HG02852 (cell line): ENCODE data around the gene AURKAIP1.
"Not testable (repeated sequence)": the region's sequence is repeated elsewhere in the genome, so short reads cannot be mapped to it uniquely, and the experiment has no call there.

Source experiments
- ATAC-seq: cut with Tn5 transposase; IDR thresholded peaks from one replicate; pipeline ENCODE4 v1.9.1; 2021; ENCODE audit warnings: mild to moderate bottlenecking, moderate library complexity; ENCODE audit not compliant: unreplicated experiment

The AURKAIP1 gene

DNA sequence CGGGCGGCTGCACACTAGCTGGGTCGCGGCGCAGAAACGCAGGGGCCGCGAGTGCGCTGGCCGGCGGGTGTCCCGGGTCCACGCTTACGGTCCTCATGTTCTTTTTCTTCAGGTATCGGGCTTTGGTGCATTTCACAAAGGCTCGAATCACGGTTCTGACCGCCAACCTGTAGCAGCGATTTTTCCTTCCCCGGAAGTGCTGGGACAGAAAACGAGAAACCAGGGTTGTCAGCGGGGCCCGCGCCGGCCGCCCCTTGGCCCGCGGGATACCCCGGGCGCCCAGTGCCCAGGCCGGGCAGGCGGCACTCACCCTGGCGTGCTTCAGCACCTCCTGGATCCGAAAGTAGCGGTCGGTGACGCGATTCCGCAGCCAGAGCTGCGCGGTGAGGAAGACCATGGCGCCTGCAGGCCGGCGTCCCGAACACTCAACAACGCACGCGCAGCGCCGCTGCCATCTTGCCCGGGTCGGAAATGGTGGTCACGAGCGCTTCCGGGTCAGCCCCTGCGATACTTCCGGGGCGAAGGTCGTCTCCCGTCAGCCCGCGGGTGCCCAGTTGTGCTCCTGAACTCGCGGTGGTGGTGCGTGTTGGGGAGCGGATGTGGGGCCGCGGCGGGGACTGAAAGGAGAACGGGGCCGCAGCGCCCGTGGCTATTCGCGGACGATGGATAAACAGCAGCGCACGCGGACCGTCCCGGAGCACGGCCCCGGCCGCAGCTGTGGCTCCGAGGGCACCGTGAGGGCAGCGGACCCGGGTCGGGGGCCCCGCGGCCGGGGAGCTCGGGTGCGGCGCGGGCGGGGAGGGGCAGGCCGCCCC lies 32.0 kb upstream of the AURKAIP1 start, which contains the start of gene MRPL20:
Gene MRPL20, minus strand, starts transcription at position 473 of the 815 bp plus-strand sequence. Its CDS starts 76 bp downstream, at position 397.
- peak; percentile 84 for ATAC-seq

DNA sequence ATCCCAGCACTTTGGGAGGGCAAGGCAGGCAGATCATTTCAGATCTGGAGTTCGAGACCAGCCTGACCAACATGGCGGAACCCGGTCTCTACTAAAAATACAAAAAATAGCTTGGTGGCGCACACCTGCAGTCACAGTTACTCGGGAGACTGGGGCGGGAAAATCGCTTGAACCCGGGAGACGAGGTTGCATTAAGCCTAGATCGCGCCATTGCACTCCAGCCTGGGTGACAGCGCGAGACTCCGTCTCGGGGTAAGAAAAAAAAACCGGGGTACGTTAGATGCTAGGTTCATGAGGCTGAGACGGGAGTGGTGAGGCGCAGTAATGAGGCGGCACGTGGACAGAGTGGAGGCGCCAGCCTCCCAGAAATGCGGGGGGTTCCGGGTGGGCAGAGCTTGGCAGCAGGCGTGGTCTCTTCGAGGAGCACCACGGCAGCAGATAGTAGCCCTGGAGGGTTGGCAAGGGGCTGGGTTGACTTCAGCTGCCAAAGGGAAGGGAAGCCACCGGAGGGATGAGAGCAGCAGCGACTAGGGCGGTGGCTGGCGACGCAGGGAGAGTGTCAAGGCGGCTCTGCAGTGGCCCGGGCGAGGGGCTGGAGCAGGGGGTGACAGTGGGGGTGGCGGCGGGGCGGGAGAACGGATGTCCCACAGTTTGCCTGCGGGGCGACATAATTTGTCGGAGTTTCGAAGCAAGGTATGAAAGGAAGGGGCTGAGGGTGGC lies 31.3 kb upstream of the AURKAIP1 start:
- ATAC-seq: no peak

DNA sequence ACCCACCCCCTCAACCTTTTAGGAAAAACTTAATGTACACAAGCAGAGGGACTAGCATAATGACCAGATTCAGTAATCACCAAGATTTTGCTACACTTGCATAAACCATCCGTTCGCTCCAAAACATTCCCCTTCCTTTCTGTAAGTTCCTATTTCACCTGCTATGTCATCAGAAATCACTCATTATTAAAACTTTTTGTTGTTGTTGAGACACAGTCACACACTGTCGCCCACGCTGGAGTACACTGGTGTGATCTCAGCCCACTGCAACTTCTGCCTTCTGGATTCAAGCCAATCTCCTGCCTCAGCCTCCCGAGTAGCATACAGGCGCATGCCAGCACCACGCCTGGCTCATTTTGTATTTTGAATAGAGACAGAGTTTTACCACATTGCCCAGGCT lies 28.6 kb upstream of the AURKAIP1 start:
- ATAC-seq: no peak

DNA sequence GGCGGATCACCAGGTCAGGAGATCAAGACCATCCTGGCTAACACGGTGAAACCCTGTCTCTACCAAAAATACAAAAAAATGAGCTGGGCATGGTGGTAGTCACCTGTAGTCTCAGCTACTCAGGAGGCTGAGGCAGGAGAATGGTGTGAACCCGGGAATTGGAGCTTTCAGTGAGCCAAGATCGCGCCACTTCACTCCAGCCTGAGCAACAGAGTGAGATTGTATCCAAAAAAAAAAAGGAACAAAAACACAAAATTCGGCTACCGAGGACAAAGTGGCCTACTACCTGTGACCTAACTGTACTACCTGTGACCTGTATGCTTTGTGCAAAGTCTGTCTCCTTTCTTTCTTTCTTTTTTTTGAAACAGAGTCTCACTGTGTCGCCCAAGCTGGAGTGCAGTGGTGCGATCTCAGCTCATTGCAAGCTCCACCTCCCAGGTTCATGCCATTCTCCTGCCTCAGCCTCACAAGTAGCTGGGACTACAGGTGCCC lies 27.9 kb upstream of the AURKAIP1 start:
- ATAC-seq: not testable (repeated sequence)

DNA sequence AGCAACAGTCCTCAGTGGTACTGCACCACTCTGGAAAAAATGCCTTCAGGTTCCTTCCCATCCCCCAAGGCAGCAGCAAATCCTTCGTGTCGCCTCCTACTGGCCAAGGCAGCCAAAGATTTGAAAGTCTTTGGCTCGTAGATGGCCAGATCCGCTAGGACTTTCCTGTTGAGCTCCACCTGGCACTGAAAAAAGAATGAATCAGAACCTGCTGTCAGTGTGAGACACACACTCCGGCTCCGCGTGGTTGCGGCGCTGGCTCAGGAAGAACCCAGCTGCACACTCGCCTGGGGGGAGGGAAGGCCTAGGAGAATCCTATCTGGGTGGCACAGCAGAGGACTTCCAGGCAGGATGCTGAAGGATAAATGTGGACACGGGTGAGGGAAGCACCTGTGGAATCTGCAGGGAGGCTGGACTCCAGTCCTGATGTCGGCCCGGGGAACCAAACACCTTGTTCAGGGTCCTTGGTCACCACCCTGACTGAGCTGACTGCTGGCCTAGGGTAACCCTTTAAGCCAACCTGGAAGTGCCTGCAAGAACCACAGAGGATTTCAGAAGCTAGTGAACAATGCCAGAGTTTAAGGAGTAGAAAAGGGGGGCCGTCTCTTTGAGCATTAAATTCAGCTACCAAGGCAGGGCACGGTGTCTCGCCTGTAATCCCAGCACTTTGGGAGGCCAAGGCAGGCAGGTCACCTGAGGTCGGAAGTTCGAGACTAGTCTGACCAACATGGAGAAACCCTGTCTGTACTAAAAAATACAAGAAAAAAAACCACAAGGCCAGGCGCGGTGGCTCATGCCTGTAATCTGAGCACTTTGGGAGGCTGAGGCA lies 27.3 kb upstream of the AURKAIP1 start:
- ATAC-seq: no peak

DNA sequence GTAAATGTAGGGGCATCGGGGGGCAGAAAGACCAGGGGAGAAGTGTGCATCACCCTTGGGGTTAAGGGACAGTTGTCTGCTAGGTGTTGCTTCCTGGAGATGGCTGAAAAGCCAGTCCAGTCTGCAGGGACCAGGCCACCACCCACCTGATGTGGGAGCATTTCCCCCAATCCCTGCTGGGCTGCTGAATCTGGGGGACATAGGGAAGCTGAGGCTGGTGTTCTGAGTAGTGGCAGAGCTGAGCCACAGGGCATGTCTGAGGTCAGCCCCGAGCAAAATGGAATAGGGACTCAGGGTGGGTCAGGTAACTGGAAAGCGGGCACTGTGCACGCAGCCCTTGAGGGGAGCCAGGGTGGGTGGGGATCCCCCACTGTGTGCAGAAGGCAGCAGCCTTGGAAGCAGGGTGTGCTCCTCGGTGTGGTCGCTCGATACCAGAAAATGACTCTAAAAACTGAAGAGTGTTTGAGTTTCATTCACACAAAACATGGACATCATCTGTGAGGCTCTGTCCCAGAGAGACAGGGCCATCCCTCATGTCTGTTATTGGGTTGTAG lies 26.5 kb upstream of the AURKAIP1 start:
- no peak for ATAC-seq

DNA sequence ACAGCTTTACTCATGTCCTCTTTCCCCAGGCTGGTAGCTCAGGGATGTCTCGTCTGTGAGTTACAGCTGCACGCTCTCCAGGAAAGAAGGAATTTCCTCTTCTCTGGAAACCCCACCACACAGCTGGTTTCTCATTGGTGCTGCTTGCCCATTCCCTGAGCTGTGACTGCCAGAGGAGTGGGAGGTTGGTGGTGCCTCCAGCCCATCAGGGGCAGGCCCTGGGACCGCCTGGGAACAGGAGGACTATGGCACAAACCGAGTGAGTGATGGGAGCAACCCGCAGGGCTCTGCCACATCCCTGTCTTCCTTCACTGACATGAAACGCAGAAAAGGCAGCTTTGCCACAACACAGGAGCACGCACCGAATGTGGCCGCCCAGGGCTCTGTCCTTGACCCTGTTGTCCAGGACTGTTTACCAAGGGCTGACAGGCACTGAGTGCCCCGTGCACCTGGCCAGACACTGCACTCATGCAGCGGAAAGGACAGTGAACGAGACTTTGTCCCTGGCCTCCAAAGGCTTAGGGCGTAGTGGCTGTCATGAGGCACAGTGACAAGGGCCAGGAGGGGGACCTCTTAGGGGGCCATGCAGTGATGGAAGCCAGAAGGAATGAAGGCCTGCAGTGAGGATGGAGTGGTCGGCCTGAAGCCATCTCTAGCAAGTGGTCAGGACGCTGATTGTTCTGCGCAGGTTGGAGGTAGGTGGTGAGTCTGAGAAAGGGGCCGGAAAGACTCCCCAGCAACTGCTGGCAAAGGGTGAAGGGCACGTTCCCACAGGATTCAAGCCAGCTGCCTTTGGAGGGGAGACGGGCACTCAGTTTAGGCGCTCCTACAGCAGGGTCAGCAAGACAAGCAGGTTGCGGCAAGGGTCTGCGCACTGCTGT lies 25.8 kb upstream of the AURKAIP1 start:
- ATAC-seq: no peak

DNA sequence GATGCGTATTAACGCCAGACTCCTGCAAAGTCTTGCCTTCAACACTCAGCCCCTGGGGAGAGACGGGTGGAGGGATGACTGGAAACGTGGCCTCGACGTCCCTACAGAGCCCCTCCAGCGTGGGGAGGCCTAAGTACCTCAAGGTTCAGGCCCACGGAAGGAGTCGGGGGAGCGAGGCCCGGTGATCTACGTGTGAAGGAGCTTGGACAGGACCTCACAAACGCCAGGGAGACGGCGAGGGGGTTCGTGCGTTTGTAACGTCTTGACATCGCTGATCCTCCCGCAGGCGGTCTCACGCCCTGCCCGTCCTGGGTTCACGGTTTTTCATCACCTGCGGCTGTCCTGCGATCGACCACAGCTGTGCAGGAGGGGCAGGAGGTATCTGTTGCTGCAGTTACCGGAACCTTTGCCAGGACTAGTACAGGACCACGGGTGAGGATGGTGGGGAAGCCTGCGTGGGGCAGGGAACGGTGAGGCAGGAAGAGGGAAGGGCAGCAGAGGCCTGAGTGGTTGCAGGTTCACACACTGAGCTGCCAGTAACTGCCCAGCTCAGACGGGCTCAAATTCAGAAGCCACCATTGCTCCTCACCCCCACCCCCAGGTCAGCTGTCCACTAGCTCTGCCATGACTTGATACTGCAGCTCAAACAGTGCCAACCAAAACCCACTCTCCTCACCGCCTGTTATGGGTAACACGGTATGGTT lies 25.0 kb upstream of the AURKAIP1 start:
- no peak for ATAC-seq

DNA sequence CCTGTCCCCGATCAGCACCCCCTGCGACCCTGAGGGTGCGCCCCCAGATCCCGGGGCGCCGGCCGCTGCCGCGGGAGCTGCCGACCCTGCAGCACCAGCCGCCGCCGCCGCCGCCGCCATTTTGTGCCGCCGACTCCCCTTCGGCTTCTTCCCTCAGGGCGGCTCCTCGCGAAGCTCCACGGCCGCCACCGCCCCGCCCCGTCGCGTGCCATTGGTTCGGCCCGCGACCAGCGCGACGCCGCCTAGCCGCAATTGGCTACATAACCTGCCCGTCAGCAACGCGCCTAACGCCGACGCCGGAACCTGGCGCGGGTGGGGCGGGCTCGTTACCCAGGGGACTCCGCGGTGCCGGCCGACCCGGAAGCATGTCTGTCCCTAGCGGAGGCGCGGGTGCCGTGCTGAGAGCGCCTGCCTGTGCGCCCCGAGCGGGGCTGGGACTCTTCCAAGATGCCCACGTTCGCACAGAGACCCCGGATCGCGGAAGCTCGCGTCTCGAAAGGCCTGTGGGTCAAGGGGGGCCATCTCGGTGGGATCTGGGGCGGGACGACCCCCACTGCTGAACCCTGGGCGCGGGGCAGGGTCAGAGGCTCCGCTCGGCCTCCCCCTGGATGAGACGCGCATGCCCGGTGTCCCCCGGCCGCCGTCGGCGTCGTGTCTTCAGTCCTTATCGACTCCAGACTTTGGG lies 24.3 kb upstream of the AURKAIP1 start, which contains the start of gene CCNL2:
Gene CCNL2, minus strand, starts transcription at position 149 of the 685 bp plus-strand sequence. Its CDS starts 29 bp downstream, at position 120.
- peak; percentile 88 for ATAC-seq

DNA sequence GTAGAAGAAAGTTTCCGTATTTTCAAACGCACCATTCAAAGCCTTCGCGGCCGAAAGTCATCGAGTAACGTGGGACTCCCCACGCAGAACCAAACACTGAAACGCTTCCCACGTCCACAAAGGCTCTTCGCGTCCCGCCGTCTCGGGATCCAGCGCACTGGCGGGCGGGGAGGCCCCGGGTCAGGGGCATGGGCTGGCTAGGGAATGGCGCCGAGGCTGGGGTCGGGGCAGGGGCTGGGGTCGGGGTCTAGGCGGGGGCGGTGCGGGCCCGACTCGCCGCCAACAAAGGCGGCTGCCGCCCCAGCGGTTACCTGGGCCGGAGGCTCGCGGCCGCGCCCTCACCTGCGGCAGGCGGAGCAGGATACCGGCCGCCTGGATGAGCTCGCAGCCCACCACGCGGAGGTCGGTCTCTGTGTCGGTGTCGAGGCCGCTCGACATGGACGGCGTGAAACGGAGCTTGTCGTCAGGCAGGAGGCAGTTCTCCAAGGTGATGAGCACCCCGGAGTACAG lies 23.7 kb upstream of the AURKAIP1 start:
- peak; percentile 1 for ATAC-seq

DNA sequence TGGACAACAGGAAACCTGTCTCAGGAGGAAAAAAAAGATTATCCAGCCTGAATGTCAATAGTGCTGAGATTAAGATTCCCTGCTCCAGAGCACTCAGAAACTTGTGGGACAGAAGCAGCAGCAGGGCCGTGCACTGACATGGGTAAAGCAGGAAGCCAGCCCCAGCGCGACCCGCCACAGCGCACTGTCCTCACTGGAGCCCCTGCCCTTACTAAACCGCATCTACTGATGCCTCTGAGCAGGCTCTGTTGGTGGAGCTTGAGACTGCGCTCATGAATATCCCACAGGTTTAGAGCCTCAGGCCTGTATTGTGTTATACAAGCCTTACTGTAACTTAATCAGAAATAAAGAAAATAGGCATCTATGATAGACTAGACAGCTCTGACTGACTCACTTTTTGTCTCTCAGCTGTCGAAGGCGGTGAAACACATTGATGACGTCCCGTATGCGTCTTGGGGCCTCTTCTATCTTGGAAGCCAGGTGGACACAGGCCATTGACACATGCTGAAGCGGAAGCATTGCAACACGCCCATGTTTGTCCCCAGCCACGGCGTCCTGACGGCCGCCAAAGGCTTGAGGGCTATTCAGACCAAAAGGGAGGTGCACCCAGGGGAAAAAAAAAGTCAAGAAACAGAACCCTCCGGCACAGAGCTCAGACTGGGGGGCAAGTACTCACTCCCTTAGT lies 23.0 kb upstream of the AURKAIP1 start:
- no peak for ATAC-seq

DNA sequence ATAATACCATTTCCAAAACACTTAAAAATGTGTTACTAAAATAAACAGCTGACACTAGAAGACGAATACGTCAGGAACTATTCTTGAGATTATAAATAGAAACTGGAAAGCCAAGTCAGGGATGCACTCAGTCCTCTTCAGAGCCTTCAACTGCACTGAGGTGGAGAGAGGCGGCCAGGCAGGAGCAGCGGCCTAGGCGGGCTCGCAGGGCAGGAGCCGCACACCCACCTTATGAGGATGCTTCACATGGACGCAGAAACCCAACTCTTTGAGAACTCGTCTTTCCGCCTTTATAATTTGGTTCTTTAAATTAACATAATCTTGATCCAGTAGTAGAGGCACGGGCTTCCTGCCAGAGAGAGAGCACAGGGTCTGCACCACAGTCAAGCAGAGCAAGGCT lies 20.2 kb upstream of the AURKAIP1 start:
- no peak for ATAC-seq

DNA sequence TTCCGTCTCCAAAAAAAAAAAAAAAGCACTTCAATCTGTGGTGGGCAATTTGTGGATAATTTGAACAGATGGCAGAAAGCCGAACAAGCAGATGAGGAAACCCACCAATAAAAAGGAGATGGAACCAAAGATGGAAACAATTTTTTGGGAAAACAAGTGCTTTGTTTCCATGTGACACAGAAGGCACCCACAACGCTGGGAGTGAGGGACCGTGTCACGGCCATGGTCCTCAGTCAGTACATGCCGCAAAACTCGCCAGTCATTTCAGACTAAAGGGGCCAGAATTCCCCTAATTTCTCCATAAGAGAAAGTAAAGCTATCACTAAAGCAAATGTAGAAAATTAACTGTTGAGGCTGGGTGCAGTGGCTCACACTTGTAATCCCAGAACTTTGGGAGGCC lies 19.1 kb upstream of the AURKAIP1 start:
- ATAC-seq: no peak

DNA sequence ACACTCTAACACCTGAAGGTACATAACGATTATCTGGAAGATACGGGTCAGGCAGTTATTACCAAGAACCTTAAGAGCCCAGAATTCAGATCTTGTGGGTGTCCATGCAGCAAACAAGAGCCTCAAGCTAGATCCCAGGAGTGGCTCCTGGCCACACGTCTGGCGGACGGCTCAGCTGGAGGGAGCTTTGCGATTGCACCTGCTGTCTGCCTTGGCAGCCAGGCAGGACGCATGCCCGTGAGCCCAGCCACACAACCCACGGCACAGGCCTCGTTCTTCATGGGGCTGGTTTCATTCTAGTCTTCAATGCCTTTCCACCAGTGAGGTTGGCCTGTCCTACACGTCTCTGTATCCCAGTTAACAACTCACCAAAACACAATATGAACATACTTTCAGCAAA lies 18.4 kb upstream of the AURKAIP1 start:
- ATAC-seq: no peak

DNA sequence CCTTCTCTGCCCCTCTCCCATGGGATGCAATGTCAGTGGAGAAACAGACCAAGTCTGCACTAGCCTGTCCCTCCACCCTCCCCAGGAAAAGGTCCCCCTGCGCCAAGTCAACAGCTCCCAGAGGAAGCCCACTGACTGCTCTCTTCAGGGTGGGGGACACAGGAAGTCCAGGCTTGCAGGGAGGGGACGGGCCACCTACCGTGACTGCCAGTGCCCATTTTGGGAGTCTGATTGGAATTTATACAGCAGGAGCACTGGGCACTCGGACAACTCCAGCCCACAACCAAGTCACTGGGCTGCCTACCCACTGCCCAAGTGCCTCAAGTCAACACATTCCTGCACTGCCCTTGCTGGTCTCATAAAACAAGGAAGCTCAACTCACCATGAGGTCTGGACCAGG lies 18.0 kb upstream of the AURKAIP1 start:
- ATAC-seq: no peak

DNA sequence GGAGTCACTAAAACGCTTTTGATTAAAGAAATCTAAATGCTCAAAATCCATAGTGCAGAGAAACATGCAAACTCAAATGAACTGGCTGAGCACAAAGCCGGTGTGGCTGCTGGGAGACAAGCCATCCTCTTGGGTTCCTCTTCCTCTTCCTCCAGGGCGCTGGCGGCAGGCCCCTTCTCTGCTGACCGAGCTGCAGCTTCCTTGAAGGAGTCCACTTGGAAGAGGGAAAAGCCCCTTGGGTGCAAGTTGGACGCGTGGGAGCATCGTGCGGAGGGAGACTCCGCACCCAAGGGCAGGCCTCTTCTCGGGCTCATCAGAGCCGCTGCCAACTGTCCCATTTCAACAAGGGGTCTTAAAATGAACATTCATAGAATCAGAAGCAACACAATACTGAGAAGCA lies 16.2 kb upstream of the AURKAIP1 start:
- no peak for ATAC-seq

DNA sequence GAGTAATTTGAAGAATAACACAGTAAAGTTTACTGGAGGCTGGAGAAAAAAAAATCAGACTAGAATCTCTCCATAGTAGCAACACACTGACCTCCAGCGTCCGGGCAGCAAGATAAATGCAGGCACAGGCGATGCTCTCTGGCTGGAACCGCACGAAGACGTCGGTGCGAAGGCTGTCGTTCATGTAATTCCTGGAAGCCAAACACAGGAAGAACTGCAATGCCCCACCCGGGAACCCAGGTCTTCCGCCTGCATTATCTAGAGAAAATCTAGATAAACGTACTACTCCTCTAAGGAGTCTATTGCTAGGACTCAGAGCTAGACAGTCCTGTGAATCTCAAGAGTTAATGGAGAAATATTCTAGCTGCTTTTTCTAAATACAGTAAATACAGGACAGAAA lies 15.7 kb upstream of the AURKAIP1 start:
- ATAC-seq: no peak

DNA sequence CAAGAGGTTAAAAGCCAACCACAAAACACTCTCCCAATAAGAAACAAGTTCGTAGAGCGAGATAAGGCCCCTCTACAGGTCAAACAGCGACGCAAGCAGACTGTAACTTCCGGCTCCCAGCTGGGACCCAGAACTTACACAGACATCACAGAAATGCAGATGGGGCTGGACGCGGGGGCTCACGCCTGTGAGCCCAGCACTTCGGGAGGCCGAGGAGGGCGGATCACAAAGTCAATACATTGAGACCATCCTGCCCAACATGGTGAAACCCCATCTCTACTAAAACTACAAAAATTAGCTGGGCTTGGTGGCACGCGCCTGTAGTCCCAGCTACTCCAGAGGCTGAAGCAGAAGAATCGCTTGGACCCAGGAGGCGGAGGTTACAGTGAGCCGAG lies 13.1 kb upstream of the AURKAIP1 start:
- ATAC-seq: no peak
